NCI-H1436 treated with DMSO at 0.1 percent for 48 hours (cell line): ENCODE results near the gene E2F6.

Source experiments
- DNase-seq: peaks from one replicate; lab custom pipeline; 2025; lab: John Stamatoyannopoulos, UW

E2F6 gene, protein sequence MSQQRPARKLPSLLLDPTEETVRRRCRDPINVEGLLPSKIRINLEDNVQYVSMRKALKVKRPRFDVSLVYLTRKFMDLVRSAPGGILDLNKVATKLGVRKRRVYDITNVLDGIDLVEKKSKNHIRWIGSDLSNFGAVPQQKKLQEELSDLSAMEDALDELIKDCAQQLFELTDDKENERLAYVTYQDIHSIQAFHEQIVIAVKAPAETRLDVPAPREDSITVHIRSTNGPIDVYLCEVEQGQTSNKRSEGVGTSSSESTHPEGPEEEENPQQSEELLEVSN

DNA sequence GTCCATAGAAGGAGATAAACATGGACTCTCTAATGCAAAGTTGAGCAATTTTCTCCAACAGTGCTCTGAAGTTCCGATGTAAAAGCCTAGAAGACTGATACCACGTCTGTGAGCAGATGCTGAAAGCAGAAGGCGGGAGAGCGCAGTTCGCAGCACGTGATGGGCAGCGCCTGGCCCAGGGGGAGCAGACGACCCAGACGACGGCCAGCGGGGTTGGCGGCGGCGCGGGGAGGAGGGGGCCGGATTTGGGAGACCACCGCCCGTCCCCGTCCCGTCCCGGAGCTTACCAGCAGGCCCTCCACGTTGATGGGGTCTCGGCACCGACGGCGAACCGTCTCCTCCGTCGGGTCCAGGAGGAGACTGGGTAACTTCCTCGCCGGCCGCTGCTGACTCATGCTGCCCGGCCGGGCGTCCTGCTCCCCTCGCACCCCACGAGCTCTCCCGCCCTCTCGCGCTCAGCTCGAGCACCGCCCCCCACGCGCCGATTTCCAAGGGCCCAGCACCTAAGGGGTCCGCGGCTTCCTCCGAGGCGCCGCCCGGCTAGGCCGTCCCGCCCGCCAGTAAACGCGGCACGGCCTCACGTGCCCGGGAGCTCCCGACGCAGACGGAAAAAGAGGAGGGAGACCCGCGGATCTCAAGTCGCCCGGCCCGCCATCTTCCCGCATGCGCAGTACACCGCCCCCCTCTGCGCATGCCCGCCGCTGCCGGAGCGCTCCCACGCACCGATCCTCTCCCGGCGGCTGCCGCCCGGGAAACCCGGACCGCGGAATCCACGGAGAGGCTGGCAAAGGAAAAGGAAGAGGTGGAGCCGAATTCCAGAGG, at the start of gene E2F6:
Gene E2F6, minus strand, starts transcription at position 677 of the 822 bp plus-strand sequence. Its CDS starts 282 bp downstream, at position 395.
- DNase-seq: peak; percentile 50

DNA sequence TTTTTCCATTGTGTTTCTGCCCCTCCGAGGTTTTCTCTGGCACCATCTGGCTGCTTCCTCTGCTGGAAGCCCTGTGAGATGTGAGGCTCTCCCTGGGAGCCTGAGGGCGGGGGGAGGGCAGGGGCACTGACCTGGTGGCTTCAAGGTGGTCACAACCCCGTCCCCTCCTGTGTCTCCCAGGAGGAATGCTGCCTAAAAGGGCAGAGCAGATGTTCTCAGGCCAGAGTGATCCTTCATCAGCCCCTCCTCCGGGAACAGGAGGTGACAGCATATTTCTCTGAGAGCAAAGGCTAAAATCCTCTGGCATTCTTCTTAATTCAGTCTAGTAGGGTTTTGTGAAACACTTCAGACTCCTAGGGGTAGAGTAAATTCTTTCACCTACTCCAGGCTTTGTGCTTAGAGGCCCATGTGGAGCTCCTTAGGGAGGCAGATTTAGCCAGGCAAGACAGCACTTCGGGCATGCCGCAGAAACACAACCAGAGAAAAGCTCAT, 49.6 kb upstream of the E2F6 start:
- DNase-seq: no peak

GRCh38 chr2:11514904-11515303, 48.9 kb upstream of the E2F6 start:
- no peak for DNase-seq

DNA sequence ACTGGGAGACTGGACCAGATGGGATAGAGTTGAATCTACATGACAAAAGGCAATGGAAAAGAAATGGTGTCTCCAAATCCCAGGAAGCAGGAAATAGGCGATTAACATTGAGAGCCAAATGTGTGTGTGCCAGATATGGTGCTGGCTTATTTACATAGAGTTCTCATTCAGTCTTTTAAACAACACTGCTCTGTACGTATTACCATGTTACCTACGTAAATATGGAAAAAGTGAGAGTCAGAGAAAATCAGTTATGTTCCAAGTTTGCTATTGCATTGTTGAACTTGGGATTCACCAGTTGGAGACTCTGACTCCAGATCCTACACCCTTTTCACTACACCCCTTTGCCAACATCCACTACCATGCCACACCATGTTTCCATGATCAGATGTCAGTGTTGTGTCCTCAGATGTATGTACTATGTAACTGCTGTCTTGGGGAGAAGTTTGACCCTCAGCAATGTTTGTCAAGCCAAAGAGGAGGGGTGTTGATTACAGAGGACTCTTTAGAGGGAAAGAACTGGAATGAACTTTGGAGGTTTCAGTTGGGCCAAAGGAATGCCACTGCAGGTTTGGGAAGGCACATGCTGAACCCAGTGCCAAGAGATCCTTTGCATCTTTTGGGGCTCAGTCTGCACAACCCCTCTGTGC, 48.2 kb upstream of the E2F6 start:
- no peak for DNase-seq

GRCh38 chr2:11513319-11513718, 47.4 kb upstream of the E2F6 start:
- no peak for DNase-seq

- no peak for DNase-seq
Measured at GRCh38 chr2:11512431-11512830, 46.5 kb upstream of the E2F6 start.

- no peak for DNase-seq
Measured at GRCh38 chr2:11509657-11510360, 43.8 kb upstream of the E2F6 start.

- DNase-seq: no peak
Measured at GRCh38 chr2:11508279-11508678, 42.3 kb upstream of the E2F6 start.

DNA sequence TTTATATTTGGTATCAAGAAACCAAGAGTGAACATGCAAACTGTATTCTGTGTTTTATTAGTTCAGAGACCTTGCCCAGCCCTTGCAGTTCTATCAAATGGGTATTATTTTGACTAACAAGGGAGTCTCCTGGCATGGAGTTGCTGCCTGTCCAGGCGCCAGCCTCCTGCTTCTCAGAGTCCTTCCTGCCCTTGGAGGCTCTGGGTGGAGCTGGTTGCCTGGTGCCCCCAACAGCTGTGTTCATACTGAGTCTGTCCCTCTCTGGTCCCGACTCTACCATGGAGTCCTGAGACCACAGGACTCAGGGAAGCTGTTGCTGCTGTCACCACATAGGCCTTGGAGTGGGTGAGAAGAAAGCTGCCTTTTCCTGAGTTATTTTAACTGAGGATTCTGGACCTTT, 41.6 kb upstream of the E2F6 start:
- DNase-seq: no peak

GRCh38 chr2:11506611-11506969, 40.6 kb upstream of the E2F6 start:
- DNase-seq: no peak

GRCh38 chr2:11505652-11506610, 40.0 kb upstream of the E2F6 start:
- no peak for DNase-seq

GRCh38 chr2:11503354-11503927, 37.5 kb upstream of the E2F6 start:
- DNase-seq: no peak

GRCh38 chr2:11502740-11503292, 36.9 kb upstream of the E2F6 start:
- no peak for DNase-seq

DNA sequence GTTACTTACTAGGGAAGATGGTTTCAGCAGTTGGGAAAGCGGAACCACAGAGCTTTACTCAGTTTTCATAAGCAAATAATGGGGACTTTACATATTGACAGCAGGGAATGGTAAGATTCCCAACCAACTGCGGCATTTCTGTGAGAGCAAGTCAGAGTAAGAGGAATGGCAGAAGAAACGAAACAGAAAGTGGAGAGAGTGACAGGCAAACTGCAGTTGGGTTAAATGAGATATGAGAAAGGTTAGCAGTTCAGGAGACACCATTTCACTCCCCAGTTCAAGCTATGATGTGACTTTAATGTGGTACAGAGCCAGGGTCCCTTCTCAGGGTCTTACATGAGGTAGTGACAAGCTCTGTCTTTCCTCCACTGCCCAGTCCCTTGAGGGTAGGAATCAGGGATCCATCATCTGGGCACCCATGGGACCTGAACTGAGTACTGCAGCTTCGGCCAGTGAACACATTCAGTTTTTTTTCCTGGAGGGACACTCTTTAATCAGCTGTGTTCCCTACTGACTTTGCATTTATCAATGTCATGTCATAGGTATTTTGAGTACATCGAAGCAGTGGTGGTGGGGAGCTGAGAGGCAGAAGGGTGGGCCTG, 34.8 kb upstream of the E2F6 start:
- DNase-seq: no peak

DNA sequence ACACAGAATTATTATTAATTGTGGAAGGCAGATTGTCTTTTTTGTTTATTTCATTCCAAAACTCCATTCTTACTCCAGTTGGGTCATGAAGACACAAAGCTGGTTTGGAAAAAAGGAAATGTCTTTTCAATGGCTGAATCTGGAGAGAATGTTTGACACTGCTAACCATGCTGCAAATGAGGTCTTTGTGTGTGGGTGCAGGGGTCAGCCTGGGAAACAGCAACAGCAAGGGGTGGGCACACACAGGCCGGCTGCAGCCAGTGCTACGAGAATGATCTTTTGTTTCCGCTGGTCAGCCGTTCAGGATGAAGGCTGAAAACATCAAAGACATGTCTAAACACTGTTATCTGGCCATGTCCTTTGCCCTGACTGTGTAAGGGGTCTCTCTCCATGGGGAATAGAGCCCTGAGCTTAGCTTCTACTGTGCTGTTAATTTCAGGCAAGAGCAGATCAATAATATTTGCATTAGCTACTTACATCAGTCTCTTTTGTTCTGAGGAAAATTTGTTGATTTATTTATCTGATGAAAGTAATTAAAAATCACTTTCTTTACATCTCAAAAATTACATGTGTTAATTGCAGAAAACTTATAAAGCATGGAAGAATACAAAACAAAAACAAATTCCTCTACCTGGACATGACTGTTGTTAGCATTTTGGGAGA, 33.3 kb upstream of the E2F6 start:
- DNase-seq: no peak

- no peak for DNase-seq
Measured at GRCh38 chr2:11498543-11499034, 32.6 kb upstream of the E2F6 start.

- no peak for DNase-seq
Measured at GRCh38 chr2:11495844-11496681, 30.1 kb upstream of the E2F6 start.

GRCh38 chr2:11494310-11494709, 28.3 kb upstream of the E2F6 start:
- DNase-seq: no peak
